Suppressor macrophage treated with lipopolysaccharide for 1 hour (primary cell): ENCODE data around the gene CDC34.

Source experiments
- DNase-seq, 3 donors: peaks; one replicate each; pipeline ENCODE4 v3.0.0-alpha.2; 2020 to 2022

The CDC34 gene

GRCh38 chr19:543910-544608 is 12.5 kb downstream of the CDC34 start, which contains the start of gene GZMM:
Gene GZMM, plus strand, starts transcription at chr19:544053. Its CDS starts 19 bp downstream, at chr19:544072.
- no peak for DNase-seq

DNA sequence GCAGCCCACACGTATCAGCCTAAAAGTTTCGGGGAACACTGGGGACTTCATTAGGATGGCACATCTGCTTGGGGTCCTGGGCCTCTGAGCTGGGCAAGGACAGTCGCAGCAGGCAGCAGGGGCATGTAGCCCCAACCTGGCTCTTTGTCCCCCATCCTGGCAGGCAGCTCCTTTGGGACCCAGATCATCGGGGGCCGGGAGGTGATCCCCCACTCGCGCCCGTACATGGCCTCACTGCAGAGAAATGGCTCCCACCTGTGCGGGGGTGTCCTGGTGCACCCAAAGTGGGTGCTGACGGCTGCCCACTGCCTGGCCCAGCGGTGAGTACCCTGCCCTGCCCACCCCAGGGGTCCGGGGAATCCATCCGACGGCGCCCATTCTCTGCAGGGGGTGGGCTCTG is 15.6 kb downstream of the CDC34 start:
- no peak for DNase-seq

DNA sequence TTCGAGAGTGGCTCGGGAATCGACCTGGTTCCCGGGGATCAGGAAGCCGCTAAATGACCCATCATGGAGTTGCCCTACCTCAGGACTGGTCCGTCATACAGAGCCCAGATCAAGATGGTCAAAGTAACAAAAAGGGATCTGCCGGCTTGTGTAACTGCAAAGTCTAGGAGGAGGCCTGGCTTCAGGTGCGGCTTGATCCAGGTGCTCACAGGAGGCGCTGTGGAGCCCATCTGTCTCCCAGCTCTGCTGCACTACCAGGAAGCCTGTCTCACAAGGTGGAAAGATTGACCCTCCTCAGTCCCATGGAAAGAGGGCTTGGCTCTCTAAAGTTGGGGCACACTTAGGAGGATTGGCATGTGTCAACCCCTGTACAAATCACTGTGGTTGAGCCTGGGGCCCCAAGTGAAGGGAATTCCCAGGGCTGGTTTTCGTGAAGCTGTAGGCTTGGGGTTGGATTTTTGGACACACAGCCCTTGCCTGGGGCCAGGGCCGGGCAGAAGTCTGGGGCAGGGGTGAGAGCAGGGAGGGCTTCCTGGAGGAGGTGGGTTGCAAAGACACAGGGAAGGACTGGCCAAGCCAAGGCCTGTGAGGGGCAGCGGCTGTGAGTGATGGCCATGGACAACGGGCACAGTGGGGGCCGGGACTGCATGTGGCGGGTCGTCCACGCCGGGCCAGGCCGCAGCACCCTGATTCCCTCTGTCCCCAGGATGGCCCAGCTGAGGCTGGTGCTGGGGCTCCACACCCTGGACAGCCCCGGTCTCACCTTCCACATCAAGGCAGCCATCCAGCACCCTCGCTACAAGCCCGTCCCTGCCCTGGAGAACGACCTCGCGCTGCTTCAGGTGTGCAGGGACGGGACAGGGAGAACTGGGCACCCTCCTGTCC is 16.5 kb downstream of the CDC34 start:
- DNase-seq: no peak

DNA sequence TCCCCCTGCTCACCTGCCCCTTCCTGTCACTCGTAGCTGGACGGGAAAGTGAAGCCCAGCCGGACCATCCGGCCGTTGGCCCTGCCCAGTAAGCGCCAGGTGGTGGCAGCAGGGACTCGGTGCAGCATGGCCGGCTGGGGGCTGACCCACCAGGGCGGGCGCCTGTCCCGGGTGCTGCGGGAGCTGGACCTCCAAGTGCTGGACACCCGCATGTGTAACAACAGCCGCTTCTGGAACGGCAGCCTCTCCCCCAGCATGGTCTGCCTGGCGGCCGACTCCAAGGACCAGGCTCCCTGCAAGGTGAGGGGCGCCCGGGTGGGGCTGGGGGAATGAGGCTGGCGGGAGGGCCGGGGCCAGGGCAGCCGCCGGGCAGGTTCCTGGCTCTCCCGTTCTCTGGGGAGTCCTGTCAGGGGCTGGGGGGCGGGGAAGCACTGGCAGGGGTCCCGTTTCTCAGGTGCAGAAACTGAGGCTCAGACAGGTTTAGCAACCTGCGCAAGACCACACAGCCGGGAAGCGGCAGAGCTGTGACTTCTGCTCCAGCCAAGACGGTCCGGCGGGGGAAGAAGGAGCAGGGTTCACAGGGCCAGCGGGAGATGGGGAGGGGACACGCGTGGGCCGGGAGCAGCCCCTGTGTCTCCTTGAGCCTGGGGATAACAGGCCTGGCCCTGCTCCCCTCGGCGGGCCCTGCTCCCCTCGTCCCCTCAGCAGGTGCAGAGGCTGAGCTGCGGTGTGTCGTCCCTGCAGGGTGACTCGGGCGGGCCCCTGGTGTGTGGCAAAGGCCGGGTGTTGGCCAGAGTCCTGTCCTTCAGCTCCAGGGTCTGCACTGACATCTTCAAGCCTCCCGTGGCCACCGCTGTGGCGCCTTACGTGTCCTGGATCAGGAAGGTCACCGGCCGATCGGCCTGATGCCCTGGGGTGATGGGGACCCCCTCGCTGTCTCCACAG is 17.6 kb downstream of the CDC34 start:
- DNase-seq: no peak

- DNase-seq: no peak
Measured at GRCh38 chr19:554817-555216, 23.3 kb downstream of the CDC34 start.

- DNase-seq: no peak
Measured at GRCh38 chr19:555474-555808, 23.9 kb downstream of the CDC34 start.

DNA sequence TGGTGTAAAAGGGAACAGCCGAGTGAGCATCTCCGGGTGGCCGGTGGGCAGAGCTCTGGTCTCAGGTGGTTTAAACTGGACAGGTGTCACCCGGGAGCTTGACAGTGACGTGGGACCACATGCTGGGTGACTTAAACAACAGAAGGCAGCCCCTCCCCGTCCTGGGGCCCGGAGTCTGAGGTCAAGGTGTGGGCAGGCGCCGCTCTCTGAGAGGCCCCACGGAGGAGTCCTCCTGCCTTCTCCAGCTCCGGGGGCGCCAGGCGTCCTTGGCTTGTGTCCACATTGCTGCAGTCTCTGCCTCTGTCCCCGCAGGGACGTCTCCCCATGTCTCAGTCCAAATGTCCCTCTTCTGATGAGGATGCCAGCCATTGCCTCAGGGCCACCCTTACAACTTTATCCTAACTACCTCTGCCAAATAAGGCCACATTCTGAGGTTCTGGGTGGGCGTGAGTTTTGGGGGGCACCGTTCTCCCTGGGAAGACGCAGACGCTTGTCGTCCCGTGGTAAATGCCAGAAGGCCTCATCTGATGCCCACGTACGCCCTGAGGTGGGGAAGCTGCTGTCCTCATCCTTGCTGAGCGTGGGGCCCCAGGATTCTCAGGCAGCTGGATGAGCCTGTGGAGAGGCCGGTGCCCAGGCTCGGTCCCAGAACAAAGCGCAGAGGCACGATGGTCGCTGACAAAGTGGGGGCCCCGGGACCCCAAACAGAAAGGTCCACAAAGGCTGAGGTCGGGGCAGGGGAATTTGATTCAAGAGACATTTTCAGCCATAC is 25.2 kb downstream of the CDC34 start:
- no peak for DNase-seq

- DNase-seq: no peak
Measured at GRCh38 chr19:558770-559439, 27.3 kb downstream of the CDC34 start.

DNA sequence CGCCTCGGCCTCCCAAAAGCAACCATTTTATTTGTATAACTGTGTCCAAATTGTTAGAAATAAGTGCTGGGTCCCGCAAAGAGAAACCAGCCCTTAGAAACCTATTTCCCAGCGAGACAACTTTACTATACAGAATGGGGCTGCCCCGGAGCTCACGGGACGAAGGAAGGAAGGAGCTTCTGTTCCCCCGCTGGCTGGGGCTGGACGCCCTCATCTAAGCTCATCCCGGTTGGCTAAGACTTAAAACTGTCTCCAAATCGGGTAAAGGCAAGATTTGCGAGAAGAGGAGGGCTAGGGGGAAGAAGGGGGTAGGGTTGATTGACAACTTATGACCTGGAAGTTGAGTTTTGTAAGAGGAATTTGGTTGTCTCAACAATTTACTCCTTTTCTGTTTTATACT is 28.6 kb downstream of the CDC34 start:
- peak in 2 of 3 donors; percentile 32 to 39 for DNase-seq

- peak; percentile 61 to 85 (median 70) for DNase-seq
Measured at GRCh38 chr19:566403-566802, 34.8 kb downstream of the CDC34 start.

DNA sequence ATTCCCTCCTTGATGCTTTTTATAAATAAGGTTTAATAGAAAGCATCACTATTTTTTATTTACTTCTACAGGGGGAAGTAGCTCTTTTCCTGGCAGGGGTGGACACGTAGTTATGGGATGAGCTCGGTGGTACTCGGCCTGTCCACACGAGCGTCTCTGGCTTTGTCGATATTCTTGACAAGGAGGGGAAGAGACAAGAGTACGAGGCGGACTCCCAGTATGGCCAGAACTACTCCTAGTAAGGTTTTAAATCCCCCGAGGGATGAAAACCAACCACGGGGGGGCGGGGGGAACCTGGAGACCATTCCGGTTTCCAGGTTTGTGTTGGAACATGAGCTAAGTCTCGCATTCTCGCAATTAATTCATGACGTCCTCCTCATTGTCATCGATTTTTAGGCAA is 35.3 kb downstream of the CDC34 start:
- no peak for DNase-seq

DNA sequence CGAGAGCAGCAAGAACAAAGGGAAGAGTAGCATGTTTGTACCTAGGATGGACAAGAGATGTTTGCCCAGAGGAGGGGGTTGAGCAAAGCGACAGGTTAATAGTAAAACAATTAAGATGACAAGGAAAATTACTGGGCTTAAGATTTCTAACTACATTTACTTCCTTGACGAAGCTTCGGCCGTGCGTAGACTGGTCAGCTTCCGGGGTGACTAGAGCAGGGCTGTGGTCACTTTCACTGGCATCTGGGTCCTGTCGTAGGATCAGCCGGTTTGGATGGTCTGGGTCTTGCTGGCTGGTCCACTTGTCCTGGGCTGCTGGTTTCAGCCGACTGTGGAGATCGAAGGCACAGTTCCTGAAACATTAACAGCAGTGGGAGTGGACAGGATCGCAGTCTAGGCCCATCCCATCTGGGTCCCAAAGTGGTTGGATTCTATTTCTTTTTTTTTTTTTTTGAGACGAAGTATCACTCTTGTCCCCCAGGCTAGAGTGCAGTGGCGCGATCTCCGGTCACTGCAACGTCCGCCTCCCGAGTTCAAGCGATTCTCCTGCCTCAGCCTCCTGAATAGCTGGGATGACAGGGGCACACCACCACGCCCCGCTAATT is 35.8 kb downstream of the CDC34 start:
- peak in 2 of 3 donors; percentile 33 to 44 for DNase-seq

DNA sequence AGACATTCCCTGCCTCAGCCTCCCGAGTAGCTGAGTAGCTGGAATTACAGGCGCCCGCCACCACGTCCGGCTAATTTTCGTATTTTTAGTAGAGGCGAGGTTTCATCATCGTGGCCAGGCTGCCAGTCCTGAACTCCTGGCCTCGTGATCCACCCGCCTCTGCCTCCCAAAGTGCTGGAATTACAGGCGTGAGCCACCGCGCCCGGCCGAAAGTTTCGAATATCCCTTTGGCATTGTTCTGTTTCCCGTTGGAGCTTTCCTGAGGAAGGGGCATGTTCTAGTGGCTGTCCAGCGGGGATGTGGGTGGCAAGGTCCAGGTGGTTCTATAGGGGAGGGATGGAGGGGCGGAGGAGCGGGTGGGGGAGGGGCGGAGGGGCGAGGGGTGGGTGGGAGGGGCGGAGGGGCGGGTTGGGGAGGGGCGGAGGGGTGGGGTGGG is 38.7 kb downstream of the CDC34 start:
- DNase-seq: peak in 2 of 3 donors; percentile 20 to 27

GRCh38 chr19:570937-571565 is 39.5 kb downstream of the CDC34 start:
- DNase-seq: peak; percentile 71 to 77 (median 77)

GRCh38 chr19:571566-571974 is 40.0 kb downstream of the CDC34 start:
- DNase-seq: peak in 2 of 3 donors; percentile 27 to 28

DNA sequence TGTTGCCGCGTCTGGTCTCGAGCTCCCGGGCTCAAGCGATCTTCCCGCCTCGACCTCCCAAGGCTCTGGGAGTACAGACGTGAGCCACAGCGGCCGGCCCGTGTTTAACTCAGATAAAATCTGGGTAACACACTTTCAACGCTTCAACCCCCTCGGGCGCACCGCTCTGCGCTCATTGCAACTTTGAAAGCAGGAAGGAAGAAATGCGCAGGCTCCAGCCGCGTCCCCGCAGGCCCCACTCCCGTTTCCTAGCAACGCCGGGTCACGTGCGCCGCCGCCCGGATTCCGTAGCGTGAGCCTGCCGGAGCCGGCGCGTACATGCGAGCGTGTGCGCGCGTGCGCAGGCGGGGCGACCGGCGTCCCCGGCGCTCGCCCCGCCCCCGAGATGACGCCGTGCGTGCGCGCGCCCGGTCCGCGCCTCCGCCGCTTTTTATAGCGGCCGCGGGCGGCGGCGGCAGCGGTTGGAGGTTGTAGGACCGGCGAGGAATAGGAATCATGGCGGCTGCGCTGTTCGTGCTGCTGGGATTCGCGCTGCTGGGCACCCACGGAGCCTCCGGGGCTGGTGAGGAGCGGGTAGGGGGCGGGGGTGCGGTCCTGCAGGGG is 40.7 kb downstream of the CDC34 start, which contains the start of gene BSG:
BSG (plus strand) TSS at position 457 of the 603 bp plus-strand sequence; CDS start at position 496, 39 bp downstream.
- peak; percentile 99 to 100 (median 100) for DNase-seq

- DNase-seq: peak; percentile 51 to 63 (median 51)
Measured at GRCh38 chr19:572743-573518, 41.4 kb downstream of the CDC34 start.

DNA sequence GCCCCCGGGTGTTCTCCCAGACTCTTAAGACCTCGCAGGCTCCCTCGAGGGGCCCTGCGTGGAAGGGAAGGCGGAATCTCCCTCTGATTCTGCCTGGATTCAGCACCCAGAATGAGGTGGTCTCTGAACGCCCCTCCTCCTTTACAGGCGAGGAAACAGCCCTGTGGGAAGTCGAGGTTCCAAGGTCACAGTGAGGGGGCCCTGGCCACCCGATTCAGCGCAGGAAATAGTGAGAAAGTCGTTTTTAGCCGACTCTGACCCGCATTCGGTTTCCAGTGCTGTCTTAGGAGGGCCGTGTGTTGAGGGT is 41.9 kb downstream of the CDC34 start:
- DNase-seq: no peak
